IMR-90 (cell line): ENCODE measurements around the gene BRI3BP. TPM values are rescaled to one million over a fixed set of nuclear protein-coding genes. Genes with fewer than 3 reads are reported as not detected.

Experiments used
- ATAC-seq: fragments of 200-7000 bp; cut with Tn5 transposase; 2 replicates; pipeline ENCODE4 v1.9.1; 2020; ENCODE audit warnings: low read depth, mild to moderate bottlenecking, moderate library complexity
- BruUV-seq: library from RNA; stranded (reverse); fragments of 400-500 nt; replicated peaks from 2 replicates; lab custom pipeline; 2021; lab: Mats Ljungman, UMichigan
- CTCF ChIA-PET: fragments of 300-600 bp; formaldehyde crosslinking; extraction: SDS; loops from one replicate; lab custom pipeline; 2021; ENCODE audit warnings: antibody characterized with exemption; lab: Yijun Ruan, JAX
- POLR2A ChIA-PET: fragments of 300-600 bp; sonication (Branson Sonifier 250); formaldehyde crosslinking; loops from one replicate; lab custom pipeline; 2022; ENCODE audit warnings: antibody characterized with exemption; ENCODE audit not compliant: unreplicated experiment; lab: Charles Lee
- DNase-seq: peaks from one replicate; pipeline ENCODE4 v3.0.0; 2013
- H2AFZ ChIP-seq: replicated peaks from 2 replicates; pipeline ENCODE3; 2013; ENCODE audit warnings: low read length, mild to moderate bottlenecking; ENCODE audit not compliant: poor library complexity
- H2AK5ac ChIP-seq: 2 replicates; pipeline ENCODE4 v1.6.1; 2013; ENCODE audit warnings: low read depth, low read length, inconsistent platforms
- H2AK9ac ChIP-seq: replicated peaks from 2 replicates; pipeline ENCODE3; 2013; ENCODE audit warnings: mild to moderate bottlenecking, low read depth, low read length, moderate library complexity; ENCODE audit not compliant: poor library complexity
- H2BK120ac ChIP-seq: 2 replicates; pipeline ENCODE4 v1.6.1; 2013; ENCODE audit warnings: low read depth, low read length, inconsistent platforms
- H2BK15ac ChIP-seq: 3 replicates; pipeline ENCODE4 v1.6.1; 2013; ENCODE audit warnings: low read depth, low read length, inconsistent platforms
- H2BK20ac ChIP-seq: 2 replicates; pipeline ENCODE4 v1.6.1; 2013; ENCODE audit warnings: low read depth, mild to moderate bottlenecking, inconsistent platforms, low read length, moderate library complexity
- H2BK5ac ChIP-seq: 2 replicates; pipeline ENCODE4 v1.6.1; 2013; ENCODE audit warnings: mild to moderate bottlenecking, low read depth, low read length, inconsistent platforms; ENCODE audit not compliant: poor library complexity, severe bottlenecking
- H3K14ac ChIP-seq: replicated peaks from 2 replicates; pipeline ENCODE4 v1.6.1; 2013; ENCODE audit warnings: low read depth, low read length, inconsistent platforms
- H3K18ac ChIP-seq: 2 replicates; pipeline ENCODE4 v1.6.1; 2013; ENCODE audit warnings: low read depth, low read length, control low read depth
- H3K23ac ChIP-seq: 2 replicates; pipeline ENCODE4 v1.6.1; 2013; ENCODE audit warnings: low read depth, low read length, inconsistent platforms
- H3K27ac ChIP-seq: 2 replicates; pipeline ENCODE4 v1.5.1; 2013; ENCODE audit warnings: mild to moderate bottlenecking, control low read depth, low read length; ENCODE audit not compliant: insufficient read depth
- H3K27me3 ChIP-seq: 2 replicates; pipeline ENCODE4 v1.6.1; 2013; ENCODE audit warnings: low read length; ENCODE audit not compliant: control insufficient read depth, insufficient read depth
- H3K36me3 ChIP-seq: 2 replicates; pipeline ENCODE4 v1.6.1; 2013; ENCODE audit warnings: low read length, mixed read lengths; ENCODE audit not compliant: control insufficient read depth, insufficient read depth
- H3K4ac ChIP-seq: 2 replicates; pipeline ENCODE4 v1.6.1; 2013; ENCODE audit warnings: low read depth, low read length, inconsistent platforms
- H3K4me1 ChIP-seq: 2 replicates; pipeline ENCODE4 v1.6.1; 2013; ENCODE audit warnings: low read length, mixed read lengths; ENCODE audit not compliant: control insufficient read depth, insufficient read depth
- H3K4me2 ChIP-seq: 2 replicates; pipeline ENCODE4 v1.6.1; 2013; ENCODE audit warnings: low read depth, mild to moderate bottlenecking, control low read depth, low read length, moderate library complexity
- H3K4me3 ChIP-seq: 2 replicates; pipeline ENCODE4 v1.5.1; 2013; ENCODE audit warnings: low read depth, mild to moderate bottlenecking, control low read depth, low read length, moderate library complexity; ENCODE audit not compliant: insufficient read depth
- H3K56ac ChIP-seq: 2 replicates; pipeline ENCODE4 v1.6.1; 2013; ENCODE audit warnings: low read length, inconsistent platforms; ENCODE audit not compliant: insufficient read depth; ENCODE audit errors: extremely low read depth
- H3K79me1 ChIP-seq, 2 experiments: 2 replicates each; pipeline ENCODE4 v1.6.1; 2013; ENCODE audit warnings: low read length in 2 of 2, inconsistent platforms in 1 of 2, low read depth in 1 of 2
- H3K9ac ChIP-seq: 2 replicates; pipeline ENCODE4 v1.6.1; 2013; ENCODE audit warnings: low read depth, low read length, control low read depth
- H3K9me1 ChIP-seq: 2 replicates; pipeline ENCODE4 v1.6.1; 2013; ENCODE audit warnings: low read length, inconsistent platforms; ENCODE audit not compliant: insufficient read depth
- H3K9me3 ChIP-seq: 2 replicates; pipeline ENCODE4 v1.6.1; 2013; ENCODE audit warnings: low read length; ENCODE audit not compliant: control insufficient read depth, insufficient read depth
- H4K20me1 ChIP-seq: 2 replicates; pipeline ENCODE4 v1.6.1; 2013; ENCODE audit warnings: low read length, inconsistent platforms; ENCODE audit not compliant: insufficient read depth
- H4K5ac ChIP-seq: 2 replicates; pipeline ENCODE4 v1.6.1; 2013; ENCODE audit warnings: mild to moderate bottlenecking, low read depth, low read length, control low read depth
- H4K8ac ChIP-seq, 2 experiments: 2 replicates each; pipeline ENCODE4 v1.6.1; 2013; ENCODE audit warnings: low read depth in 2 of 2, low read length in 2 of 2, control low read depth in 1 of 2, inconsistent platforms in 1 of 2
- H4K91ac ChIP-seq: 2 replicates; pipeline ENCODE4 v1.6.1; 2013; ENCODE audit warnings: low read depth, low read length, inconsistent platforms; ENCODE audit not compliant: insufficient read depth
- BHLHE40 ChIP-seq: fragments of 150-350 bp; IDR thresholded peaks from 2 replicates; pipeline ENCODE4 v1.6.1; 2016; ENCODE audit warnings: mild to moderate bottlenecking, low read depth, low read length
- CEBPB ChIP-seq: IDR thresholded peaks from 2 replicates; pipeline ENCODE4 v1.6.1; 2012; ENCODE audit warnings: low read depth, low read length, improper control_type of control experiment
- CHD1 ChIP-seq: IDR thresholded peaks from 2 replicates; pipeline ENCODE4 v1.6.1; 2012; ENCODE audit warnings: low read depth, low read length, improper control_type of control experiment
- CTCF ChIP-seq: conservative IDR thresholded peaks from 2 replicates; pipeline ENCODE4 v1.5.1; 2012; ENCODE audit warnings: mild to moderate bottlenecking, low read depth, low read length, improper control_type of control experiment
- ELK1 ChIP-seq: fragments of 150-350 bp; IDR thresholded peaks from 2 replicates; pipeline ENCODE4 v1.6.1; 2016; ENCODE audit warnings: low read depth, mild to moderate bottlenecking, low read length, moderate library complexity, borderline replicate concordance
- FOS ChIP-seq: fragments of 150-350 bp; IDR thresholded peaks from 2 replicates; pipeline ENCODE4 v1.6.1; 2016; ENCODE audit warnings: low read depth, low read length
- MAFK ChIP-seq: IDR thresholded peaks from 2 replicates; pipeline ENCODE4 v1.6.1; 2012; ENCODE audit warnings: low read depth, low read length, improper control_type of control experiment
- MAZ ChIP-seq: IDR thresholded peaks from 2 replicates; pipeline ENCODE4 v1.6.1; 2012; ENCODE audit warnings: low read depth, mild to moderate bottlenecking, low read length, improper control_type of control experiment, moderate library complexity, borderline replicate concordance
- NFE2L2 ChIP-seq: fragments of 150-350 bp; IDR thresholded peaks from 2 replicates; pipeline ENCODE4 v1.6.1; 2016; ENCODE audit warnings: low read depth, mild to moderate bottlenecking, low read length
- POLR2A ChIP-seq: IDR thresholded peaks from 2 replicates; pipeline ENCODE4 v1.6.1; 2012; ENCODE audit warnings: mild to moderate bottlenecking, low read depth, low read length
- RAD21 ChIP-seq: IDR thresholded peaks from 2 replicates; pipeline ENCODE4 v1.6.1; 2012; ENCODE audit warnings: low read length, improper control_type of control experiment
- RCOR1 ChIP-seq: IDR thresholded peaks from 2 replicates; pipeline ENCODE4 v1.6.1; 2012; ENCODE audit warnings: mild to moderate bottlenecking, low read length, improper control_type of control experiment; ENCODE audit not compliant: insufficient replicate concordance
- RFX5 ChIP-seq: IDR thresholded peaks from 2 replicates; pipeline ENCODE4 v1.8.0; 2012; ENCODE audit warnings: low read depth, mild to moderate bottlenecking, low read length, moderate library complexity
- SMC3 ChIP-seq: fragments of 150-350 bp; IDR thresholded peaks from 2 replicates; pipeline ENCODE4 v1.6.1; 2016; ENCODE audit warnings: low read depth, mild to moderate bottlenecking, antibody characterized with exemption, low read length, moderate library complexity
- USF2 ChIP-seq: fragments of 150-350 bp; IDR thresholded peaks from 2 replicates; pipeline ENCODE4 v1.6.1; 2017; ENCODE audit warnings: mild to moderate bottlenecking, antibody characterized with exemption, low read length, low read depth
- WGBS, 2 experiments: methylation state at CpG; one replicate each; pipeline versions ENCODE4 v1.1.5 to v1.1.7; 2013; ENCODE audit warnings: missing lambda C conversion rate in 2 of 2; ENCODE audit not compliant: insufficient read length in 1 of 2; ENCODE audit errors: extremely low coverage in 2 of 2; 5-methylcytosine and 5-hydroxymethylcytosine counted together
- dilution Hi-C: fragments of 300-500 bp; cut with HindIII; formaldehyde crosslinking; loops from one replicate; pipeline ENCODE4 v1.14.3; 2018; ENCODE audit warnings: low sequenced_read_pairs; ENCODE audit not compliant: unreplicated experiment
- in situ Hi-C: fragments of 300-500 bp; cut with MboI; formaldehyde crosslinking; loops from 3 replicates; pipeline ENCODE4 v1.14.3; 2019; ENCODE audit warnings: low sequenced_read_pairs, inconsistent platforms, mixed read lengths
- intact Hi-C: fragments of 100-400 bp; cut with micrococcal nuclease; formaldehyde crosslinking; loops from 2 replicates; pipeline ENCODE4 v1.10.0; 2022
- polyA plus RNA-seq, 3 experiments: library from polyadenylated mRNA; depleted of rRNA; stranded (reverse); fragments of >200 nt; gene quantifications; 2 replicates each; pipeline ENCODE4 v1.2.3, GENCODE V29; 2012; ENCODE audit warnings: low replicate concordance in 1 of 3
- total RNA-seq: library from RNA; depleted of rRNA; stranded (reverse); fragments of >200 nt; gene quantifications from 2 replicates; pipeline ENCODE4 v1.2.3, GENCODE V29; 2012

Gene BRI3BP
- total and polyA plus RNA-seq, 2 of the 4 experiments (the other 2 are of a cell fraction) = 2.5 to 2.8 TPM

GRCh38 chr12:124947013-124947412, 46.4 kb upstream of the BRI3BP start:
- Histone ChIP-seq H4K20me1 (no peaks in the 10 kb centered on the region; the same call in 1 of the 2 replicates), H3K27ac (no peak overlapping the region), H3K4ac (no peak overlapping the region), H3K4me1 (no peaks in the 10 kb centered on the region), H3K23ac (no peak overlapping the region), H3K56ac (no peak overlapping the region), H3K4me3 (no peak overlapping the region), H3K4me2 (no peak overlapping the region), H2AK9ac (no peak overlapping the region), H2BK20ac (no peak overlapping the region), H3K79me1 (no peaks in the 10 kb centered on the region), H3K9me1 (no peaks in the 10 kb centered on the region), H3K36me3 (peaks cover 31% of the 10 kb centered on the region), H3K9ac (no peak overlapping the region), H3K14ac (no peak overlapping the region), H2AFZ (no peak overlapping the region), H3K18ac (no peak overlapping the region), H3K27me3 (no peaks in the 10 kb centered on the region), H4K91ac (no peak overlapping the region), H2AK5ac (no peak overlapping the region), H4K5ac (no peak overlapping the region), H2BK120ac (no peak overlapping the region), H3K9me3 (no peaks in the 10 kb centered on the region), H4K8ac (no peak overlapping the region), H2BK5ac (no peak overlapping the region), H2BK15ac (no peak overlapping the region)
- in situ Hi-C loops = no loop called here
- intact Hi-C loops = no loop called here
- no peak for TF ChIP-seq BHLHE40
- TF ChIP-seq RAD21 = no peak
- TF ChIP-seq SMC3 = no peak
- no peak for TF ChIP-seq CHD1
- TF ChIP-seq NFE2L2 = no peak
- TF ChIP-seq ELK1 = no peak
- no peak for TF ChIP-seq MAFK
- TF ChIP-seq FOS = no peak
- TF ChIP-seq RCOR1 = no peak
- no peak for TF ChIP-seq USF2
- TF ChIP-seq CEBPB = no peak
- TF ChIP-seq CTCF = no peak
- TF ChIP-seq MAZ = no peak
- no peak for TF ChIP-seq RFX5
- TF ChIP-seq POLR2A = no peak
- 88% methylated on average over 2 of the region's 11 CpGs; no CpG with 5 or more reads in 1 of the 2 experiments for WGBS, 2 experiments
- ChIA-PET CTCF (no interaction called here), POLR2A (no interaction called here)
- DNase-seq (no peak), ATAC-seq (no peak)
- BruUV-seq = no TSS peak
- dilution Hi-C loops = no loop called here
